M059J (cell line): ENCODE data around the gene TUBA4A. TPM values are rescaled to one million over a fixed set of nuclear protein-coding genes. Genes with fewer than 3 reads are reported as not detected.
A peak's percentile ranks its signal among the peaks of the same experiment; 100 is the strongest.
"Not testable (repeated sequence)": the region's sequence is repeated elsewhere in the genome, so short reads cannot be mapped to it uniquely, and the experiment has no call there.

Experiments
- DNase-seq: peaks from one replicate; pipeline ENCODE4 v3.0.0-alpha.2; 2012; ENCODE audit warnings: low read depth
- total RNA-seq: library from RNA; depleted of rRNA; stranded (reverse); fragments of >200 nt; shearing (Covaris generic); gene quantifications from 2 replicates; pipeline ENCODE4 v1.2.3, GENCODE V29; 2014

TUBA4A gene
- total RNA-seq, 1 experiment from 2014 or later, result 105 TPM

- no peak for DNase-seq
These were observed 14.6 kb upstream of the TUBA4A start for GRCh38 chr2:219268294-219268693.

GRCh38 chr2:219266886-219267285 is 13.2 kb upstream of the TUBA4A start:
- no peak for DNase-seq

- no peak for DNase-seq
These were observed 12.5 kb upstream of the TUBA4A start for GRCh38 chr2:219266232-219266631.

- DNase-seq, result no peak
These were observed 7.5 kb upstream of the TUBA4A start for GRCh38 chr2:219261024-219261855.

- DNase-seq, result not testable (repeated sequence)
These were observed 5.2 kb upstream of the TUBA4A start for GRCh38 chr2:219258942-219259341.

GRCh38 chr2:219254590-219255201 is 978 bp upstream of the TUBA4A start:
- DNase-seq, result peak; percentile 25

- peak; percentile 79 for DNase-seq
These were observed 592 bp downstream of the TUBA4A start, which contains the start of gene TUBA4B for GRCh38 chr2:219252900-219253752. TUBA4B (plus strand) TSS chr2:219253243; CDS start chr2:219253408, 165 bp downstream.

- DNase-seq, result no peak
These were observed 1.2 kb downstream of the TUBA4A start for GRCh38 chr2:219252570-219252899.

GRCh38 chr2:219252084-219252483 is 1.6 kb downstream of the TUBA4A start:
- DNase-seq, result peak; percentile 32

- DNase-seq, result peak; percentile 59
These were observed 2.1 kb downstream of the TUBA4A start for GRCh38 chr2:219251656-219252055.

- no peak for DNase-seq
These were observed 3.5 kb downstream of the TUBA4A start for GRCh38 chr2:219250049-219250781.

- peak; percentile 92 for DNase-seq
These were observed 4.3 kb downstream of the TUBA4A start for GRCh38 chr2:219249203-219249980.

GRCh38 chr2:219248845-219249202 is 4.9 kb downstream of the TUBA4A start:
- DNase-seq, result no peak

- DNase-seq, result no peak
These were observed 5.8 kb downstream of the TUBA4A start for GRCh38 chr2:219247678-219248642.

- no peak for DNase-seq
These were observed 7.2 kb downstream of the TUBA4A start for GRCh38 chr2:219246559-219246958.

GRCh38 chr2:219245899-219246230 is 7.9 kb downstream of the TUBA4A start:
- DNase-seq, result no peak

GRCh38 chr2:219245148-219245898 is 8.4 kb downstream of the TUBA4A start, which contains the start of the genes GLB1L and STK16:
GLB1L (minus strand) TSS chr2:219245444; CDS start chr2:219243573, 1,871 bp downstream.
STK16 (plus strand) TSS chr2:219245479; CDS start chr2:219246000, 521 bp downstream.
- peak; percentile 90 for DNase-seq

GRCh38 chr2:219244789-219245147 is 8.9 kb downstream of the TUBA4A start:
- no peak for DNase-seq

- DNase-seq, result no peak
These were observed 10.4 kb downstream of the TUBA4A start for GRCh38 chr2:219243291-219243761.
